OCI-LY3 (cell line): ENCODE results near the gene DUSP16.

Experiments used
- H2AFZ ChIP-seq: fragments of 200-600, 300-600 bp; shearing (Covaris generic); 2 replicates; pipeline ENCODE4 v1.6.0; 2014; ENCODE audit warnings: antibody characterized with exemption, low read depth, low read length
- H3K27ac ChIP-seq: fragments of 200-600, 300-600 bp; sonication (generic); 2 replicates; pipeline ENCODE4 v1.5.1; 2014; ENCODE audit warnings: mild to moderate bottlenecking, low read length, moderate library complexity, mixed read lengths
- H3K27me3 ChIP-seq: fragments of 200-600, 300-600 bp; sonication (generic); 2 replicates; pipeline ENCODE4 v1.6.1; 2014; ENCODE audit warnings: low read depth, low read length, mixed read lengths
- H3K36me3 ChIP-seq: fragments of 200-600, 300-600 bp; sonication (generic); replicated peaks from 2 replicates; pipeline ENCODE3; 2014; ENCODE audit warnings: low read depth, low read length, mixed read lengths
- H3K4me1 ChIP-seq: fragments of 300-600, 200-600 bp; sonication (generic); 2 replicates; pipeline ENCODE4 v1.6.1; 2014; ENCODE audit warnings: low read length, mixed read lengths
- H3K4me2 ChIP-seq: fragments of 200-600, 300-600 bp; sonication (generic); 2 replicates; pipeline ENCODE4 v1.6.1; 2014; ENCODE audit warnings: low read length, mixed read lengths
- H3K4me3 ChIP-seq: fragments of 300-600, 200-600 bp; sonication (generic); 2 replicates; pipeline ENCODE4 v1.5.1; 2014; ENCODE audit warnings: antibody characterized with exemption, mild to moderate bottlenecking, low read length, moderate library complexity
- H3K79me2 ChIP-seq: fragments of 300-600, 200-600 bp; shearing (Covaris generic); 2 replicates; pipeline ENCODE4 v1.6.1; 2014; ENCODE audit warnings: mild to moderate bottlenecking, low read length, mixed read lengths
- H3K9ac ChIP-seq: fragments of 300-600, 200-600 bp; shearing (Covaris generic); 2 replicates; pipeline ENCODE4 v1.6.0; 2014; ENCODE audit warnings: mild to moderate bottlenecking, low read length, moderate library complexity
- H3K9me3 ChIP-seq: fragments of 200-600, 300-600 bp; shearing (Covaris generic); 2 replicates; pipeline ENCODE4 v1.6.1; 2014; ENCODE audit warnings: low read length, mixed read lengths; ENCODE audit not compliant: insufficient read depth
- H4K20me1 ChIP-seq: fragments of 200-600, 300-600 bp; sonication (generic); 2 replicates; pipeline ENCODE4 v1.6.1; 2016; ENCODE audit warnings: low read length, mixed read lengths; ENCODE audit not compliant: insufficient read depth
- CTCF ChIP-seq: fragments of 200-600, 300-600 bp; sonication (generic); IDR thresholded peaks from 2 replicates; pipeline ENCODE4 v1.5.1; 2014; ENCODE audit warnings: antibody characterized with exemption, low read length, low read depth
- EZH2phosphoT487 ChIP-seq: fragments of 200-600 bp; shearing (Covaris generic); IDR thresholded peaks from 2 replicates; pipeline ENCODE4 v1.6.1; 2018; ENCODE audit warnings: antibody characterized with exemption, mixed run types, low read depth

Gene DUSP16

GRCh38 chr12:12486661-12487240 lies 75.9 kb downstream of the DUSP16 start:
- H3K27me3 ChIP-seq = no peaks in the 10 kb centered on the region
- no peak overlapping the region for H2AFZ ChIP-seq
- no peaks in the 10 kb centered on the region for H3K9me3 ChIP-seq
- no peak overlapping the region for H3K9ac ChIP-seq
- no peak overlapping the region for H3K27ac ChIP-seq
- no peaks in the 10 kb centered on the region for H4K20me1 ChIP-seq
- no peaks in the 10 kb centered on the region for H3K36me3 ChIP-seq
- H3K79me2 ChIP-seq = no peaks in the 10 kb centered on the region
- TF ChIP-seq CTCF (no peak), EZH2phosphoT487 (no peak)
- H3K4me1 ChIP-seq = peaks cover 24% of the 10 kb centered on the region
- no peak overlapping the region for H3K4me3 ChIP-seq
- no peak overlapping the region; the same call in 1 of the 2 replicates for H3K4me2 ChIP-seq

GRCh38 chr12:12483438-12483837 lies 79.2 kb downstream of the DUSP16 start:
- no peaks in the 10 kb centered on the region for H3K27me3 ChIP-seq
- no peak overlapping the region for H2AFZ ChIP-seq
- H3K79me2 ChIP-seq = no peaks in the 10 kb centered on the region
- no peak overlapping the region for H3K4me3 ChIP-seq
- H3K9ac ChIP-seq = no peak overlapping the region
- H3K36me3 ChIP-seq = no peaks in the 10 kb centered on the region
- no peaks in the 10 kb centered on the region for H4K20me1 ChIP-seq
- H3K27ac ChIP-seq = peak overlapping the region; percentile 5; the same call in 1 of the 2 replicates
- TF ChIP-seq CTCF (no peak), EZH2phosphoT487 (no peak)
- H3K4me2 ChIP-seq = peak overlapping the region; percentile 54
- H3K9me3 ChIP-seq = no peaks in the 10 kb centered on the region
- H3K4me1 ChIP-seq = peaks cover 24% of the 10 kb centered on the region

GRCh38 chr12:12482959-12483358 lies 79.7 kb downstream of the DUSP16 start:
- H2AFZ ChIP-seq = no peak overlapping the region

More at GRCh38 chr12:12482959-12483358, 79.7 kb downstream of the DUSP16 start:
- H3K27ac ChIP-seq = peak overlapping the region; percentile 32; the same call in 1 of the 2 replicates
- no peaks in the 10 kb centered on the region for H3K36me3 ChIP-seq
- no peaks in the 10 kb centered on the region for H3K27me3 ChIP-seq
- peak overlapping the region; percentile 58 for H3K4me2 ChIP-seq
- peak overlapping the region; percentile 23; the same call in 1 of the 2 replicates for H3K4me3 ChIP-seq
- H3K4me1 ChIP-seq = peaks cover 24% of the 10 kb centered on the region
- no peak overlapping the region for H3K9ac ChIP-seq
- H4K20me1 ChIP-seq = no peaks in the 10 kb centered on the region
- H3K79me2 ChIP-seq = no peaks in the 10 kb centered on the region
- TF ChIP-seq CTCF (no peak), EZH2phosphoT487 (no peak)
- H3K9me3 ChIP-seq = no peaks in the 10 kb centered on the region
